GM19238 (cell line): ENCODE results near the gene TBC1D30.

Source experiments
- DNase-seq: peaks from one replicate; pipeline ENCODE4 v3.0.0; 2011; ENCODE audit warnings: low spot score; ENCODE audit not compliant: insufficient read length

Gene TBC1D30

DNA sequence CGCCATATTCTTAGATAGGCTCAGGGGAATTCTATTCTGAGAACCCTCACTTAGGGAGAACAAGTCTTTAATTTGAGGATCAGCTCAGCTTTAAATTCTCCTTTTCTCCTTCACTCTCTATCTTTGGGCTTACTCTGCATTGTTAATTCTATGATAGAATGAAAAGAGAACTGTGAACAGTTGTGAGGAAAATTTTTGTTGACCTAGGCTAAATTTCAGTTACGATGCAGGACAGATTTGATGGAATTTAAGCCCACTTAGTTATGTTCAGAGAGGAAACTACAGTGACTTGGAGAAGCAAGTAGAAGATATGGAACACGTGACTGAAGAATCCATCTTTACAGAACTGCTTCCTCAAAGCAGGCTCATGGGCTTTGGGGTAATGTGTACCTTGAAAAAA, 82.7 kb downstream of the TBC1D30 start:
- no peak for DNase-seq

GRCh38 chr12:64909124-64909523, 84.7 kb downstream of the TBC1D30 start:
- no peak for DNase-seq

DNA sequence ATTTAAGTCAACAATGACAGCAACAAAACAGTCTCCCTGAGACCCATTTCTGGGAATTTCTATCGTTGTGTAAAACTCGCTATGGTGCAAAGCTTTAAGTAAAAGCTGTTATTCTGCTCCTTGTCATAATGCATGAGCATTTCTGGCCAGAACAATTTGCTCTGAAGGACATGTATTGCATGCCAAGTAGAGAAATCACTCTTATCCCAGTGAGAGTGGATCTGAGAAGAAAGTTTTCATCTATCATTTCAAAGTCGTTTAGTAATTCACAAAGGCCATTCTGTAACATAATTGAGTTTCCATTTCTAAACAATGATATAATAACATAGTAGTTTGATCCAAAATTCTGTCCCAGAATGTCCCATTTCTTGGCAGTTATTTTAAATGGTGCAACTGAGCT, 86.6 kb downstream of the TBC1D30 start:
- no peak for DNase-seq

- DNase-seq, result no peak
Observed at GRCh38 chr12:64911912-64912311, 87.5 kb downstream of the TBC1D30 start.

DNA sequence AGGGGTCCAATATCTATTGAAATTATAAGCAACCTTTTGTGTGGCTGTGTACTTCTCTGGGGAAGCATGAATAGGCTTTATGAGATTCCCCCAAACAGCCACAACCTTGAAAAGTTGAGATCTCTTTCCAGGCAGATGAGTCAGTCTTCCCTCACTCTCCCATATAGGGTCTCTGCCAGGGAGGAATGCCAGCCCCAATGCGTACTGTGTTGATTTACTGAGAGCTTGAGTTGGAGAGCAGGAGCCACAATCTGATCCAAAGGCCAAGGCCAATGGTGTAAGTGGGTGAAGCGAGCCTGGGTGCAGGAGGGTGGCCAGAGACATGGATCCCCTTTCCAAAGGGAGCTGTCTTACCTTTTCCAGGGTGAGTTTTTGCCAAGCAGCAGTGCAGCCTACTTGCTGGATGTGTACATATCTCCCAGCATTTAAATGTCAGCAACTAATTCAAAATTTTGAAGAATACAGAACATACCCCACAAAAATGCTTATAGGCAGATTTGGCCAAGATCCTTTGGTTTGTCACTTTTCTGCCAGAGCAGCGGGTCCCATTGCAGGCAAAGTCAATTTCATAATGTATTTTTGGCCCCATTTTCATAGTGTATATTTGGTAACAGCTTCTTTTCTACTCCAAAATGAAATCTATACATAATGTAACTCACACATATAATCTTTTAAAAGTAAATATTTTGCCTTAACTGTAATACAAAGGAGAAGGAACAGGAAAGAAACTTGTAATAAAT, 88.2 kb downstream of the TBC1D30 start:
- no peak for DNase-seq

GRCh38 chr12:64915242-64915641, 90.8 kb downstream of the TBC1D30 start:
- DNase-seq, result no peak

DNA sequence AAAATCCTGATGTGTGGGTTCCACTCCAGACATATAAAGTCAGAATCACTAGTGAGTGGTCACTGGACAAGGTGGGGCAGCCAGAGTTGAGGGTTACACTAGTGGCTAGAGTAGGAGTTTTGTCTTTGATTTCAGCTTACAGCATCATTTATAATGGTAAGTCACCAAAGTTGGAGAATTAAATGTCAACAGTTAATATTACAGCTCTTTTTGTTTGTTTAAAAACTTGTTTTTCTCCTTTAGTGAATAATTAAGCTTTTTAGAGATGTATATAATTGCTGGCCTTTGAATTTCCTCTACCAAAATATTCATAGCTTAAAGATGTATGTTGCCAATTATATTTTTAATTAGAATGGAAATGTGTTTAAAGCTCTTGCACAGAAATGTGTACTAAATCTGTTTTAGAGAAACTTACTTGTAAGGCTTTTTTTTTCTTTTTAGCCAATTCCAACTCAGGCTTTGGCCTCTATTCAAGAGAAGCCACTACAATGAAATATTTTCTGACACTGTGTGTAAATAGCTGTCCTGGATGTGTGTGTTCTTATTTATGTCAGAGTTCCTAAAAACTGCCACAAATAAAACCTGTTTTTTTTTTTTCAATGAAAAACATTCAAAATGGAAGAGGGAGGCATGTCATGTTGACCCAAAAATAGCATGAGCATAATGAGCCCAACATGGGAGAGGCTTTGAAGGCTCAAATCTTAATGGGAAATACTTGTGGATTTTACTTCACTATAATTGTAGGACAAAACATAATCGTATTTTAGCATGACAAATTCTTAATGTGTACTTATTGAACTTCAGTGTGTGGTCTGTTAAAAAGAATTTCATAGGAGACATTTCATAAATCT, 92.2 kb downstream of the TBC1D30 start:
- DNase-seq, result no peak

- no peak for DNase-seq
Observed at GRCh38 chr12:64918344-64918743, 93.9 kb downstream of the TBC1D30 start.

DNA sequence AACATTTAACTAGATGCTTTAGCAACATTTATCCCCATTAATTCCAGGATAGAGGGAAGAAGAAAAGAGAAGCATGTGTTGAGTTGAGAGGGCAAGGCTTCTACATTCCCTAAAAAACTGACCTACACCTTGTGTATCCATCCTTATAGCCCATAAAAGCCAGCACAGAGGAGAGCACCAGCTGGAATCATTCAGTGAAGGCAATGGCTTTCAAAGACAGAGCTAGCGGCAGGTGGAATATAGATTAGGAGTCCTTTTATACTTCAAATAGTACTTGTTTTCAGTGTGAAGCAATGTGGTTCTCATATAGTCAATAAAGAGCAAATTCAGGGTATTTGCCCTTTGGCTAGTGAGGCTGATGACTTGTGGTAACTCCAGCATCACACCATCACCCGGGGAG, 94.4 kb downstream of the TBC1D30 start:
- DNase-seq, result no peak

DNA sequence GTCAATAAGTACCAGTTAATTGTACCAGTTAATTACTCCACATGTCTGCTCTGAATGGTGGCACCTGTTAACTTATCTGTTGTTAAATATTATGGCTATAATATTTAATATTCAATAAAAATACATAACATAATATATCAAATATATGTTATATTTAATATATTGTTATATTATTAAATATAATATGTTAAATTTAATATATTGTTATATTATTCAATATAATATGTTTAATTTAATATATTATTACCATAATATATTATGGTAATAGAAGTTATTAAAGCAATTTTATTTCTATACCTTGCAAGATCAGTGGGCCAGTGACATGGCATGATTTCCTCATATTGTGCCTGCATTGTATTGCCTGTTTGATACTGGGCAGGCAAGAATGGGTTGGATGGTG, 98.4 kb downstream of the TBC1D30 start:
- DNase-seq, result no peak

DNA sequence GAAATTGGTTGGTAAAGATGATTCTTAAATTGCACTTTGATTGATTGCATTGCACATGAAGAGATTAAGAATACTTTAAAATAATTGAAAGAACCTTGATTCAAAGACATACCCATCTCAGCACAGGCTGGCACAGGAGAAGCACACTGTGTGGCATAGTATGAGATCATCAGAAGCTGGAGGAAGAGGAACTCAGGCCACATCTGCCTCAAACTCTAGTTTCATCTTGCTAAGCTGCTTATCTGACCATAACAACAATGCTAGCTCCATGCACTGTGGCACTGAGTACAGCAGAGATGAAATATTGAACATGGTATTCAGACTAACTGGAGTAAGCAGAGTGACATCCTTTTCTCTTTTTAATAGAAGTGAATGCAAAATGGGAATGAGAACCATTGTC, 99.1 kb downstream of the TBC1D30 start:
- no peak for DNase-seq
